GM12872 (cell line): ENCODE measurements around the gene MAL.

Source experiments
- CTCF ChIP-seq: IDR thresholded peaks from 3 replicates; pipeline ENCODE4 v1.5.1; 2011; ENCODE audit warnings: low read depth, mild to moderate bottlenecking, low read length, moderate library complexity; ENCODE audit not compliant: insufficient read depth

The MAL gene

GRCh38 chr2:95087379-95087778 lies 61.9 kb downstream of the MAL start:
- TF ChIP-seq CTCF: no peak

DNA sequence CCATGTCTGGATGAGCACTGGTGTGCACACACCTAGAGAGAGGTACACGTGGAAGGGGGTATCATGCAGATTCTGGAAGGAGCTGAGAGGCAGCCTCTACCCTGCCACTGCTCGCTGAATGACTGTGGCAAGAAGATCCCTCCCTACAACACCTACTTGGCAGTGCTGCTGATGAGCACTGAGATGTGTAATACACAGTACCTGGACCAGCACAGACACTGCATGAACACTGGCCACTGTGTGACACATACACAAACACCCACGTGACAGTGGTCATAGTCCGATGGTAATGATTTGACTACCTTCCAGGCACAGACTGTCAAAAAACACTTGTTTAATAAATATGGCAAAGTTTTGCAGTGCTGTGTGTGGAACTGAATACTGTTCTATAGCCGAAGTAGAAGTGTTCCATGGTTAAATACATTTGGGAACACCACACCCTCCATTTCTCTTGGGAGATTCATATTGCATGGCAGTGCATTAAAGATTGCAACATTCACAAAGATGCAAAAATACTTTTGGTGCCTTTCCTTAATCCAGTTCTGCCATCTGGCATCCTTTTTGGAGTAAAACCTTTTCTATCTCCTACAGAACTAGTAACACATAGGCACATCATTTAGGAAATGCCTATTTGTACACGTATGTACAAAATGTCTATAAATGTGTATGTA lies 66.5 kb downstream of the MAL start:
- no peak for TF ChIP-seq CTCF

GRCh38 chr2:95099910-95100309 lies 74.4 kb downstream of the MAL start:
- no peak for TF ChIP-seq CTCF
